ENCODE measurements around the gene DUSP21. TPM values are rescaled to one million over a fixed set of nuclear protein-coding genes. Genes with fewer than 3 reads are reported as not detected.

The DUSP21 gene
- total and polyA plus RNA-seq, 2 of the 4 experiments (the other 2 are of a cell fraction) = not detected

- dilution Hi-C loops (cut with HindIII; ENCODE audit: low sequenced_read_pairs, unreplicated experiment) = no loop called here
- no peak overlapping the region for H2AFZ ChIP-seq (replicated peaks; ENCODE audit: low read length, poor library complexity)
- ChIA-PET POLR2A (ENCODE audit: unreplicated experiment) (no interaction called here), CTCF (no interaction called here)
- H4K20me1 ChIP-seq (ENCODE audit: insufficient read depth, low read length) = no peaks in the 10 kb centered on the region
- H4K5ac ChIP-seq (ENCODE audit: low read depth, low read length) = no peak overlapping the region
- H3K4me1 ChIP-seq (ENCODE audit: control insufficient read depth, insufficient read depth, low read length) = no peaks in the 10 kb centered on the region
- no peak overlapping the region for H3K9ac ChIP-seq (ENCODE audit: low read depth, low read length)
- H4K91ac ChIP-seq (ENCODE audit: insufficient read depth, low read depth, low read length) = no peak overlapping the region
- H2AK5ac ChIP-seq (ENCODE audit: low read depth, low read length) = no peak overlapping the region
- BruUV-seq (replicated peaks) = no TSS peak
- in situ Hi-C loops (cut with MboI; ENCODE audit: low sequenced_read_pairs) = no loop called here
- no peak for ATAC-seq (ENCODE audit: low read depth)
- no peak overlapping the region for H2BK15ac ChIP-seq (ENCODE audit: low read depth, low read length)
- no peak overlapping the region for H3K4me3 ChIP-seq (ENCODE audit: insufficient read depth, low read depth, low read length)
- no peak overlapping the region for H4K8ac ChIP-seq (ENCODE audit: low read depth in 2 of 2, low read length in 2 of 2)
- H3K56ac ChIP-seq (ENCODE audit: extremely low read depth, insufficient read depth, low read length) = no peak overlapping the region
- no peaks in the 10 kb centered on the region for H3K9me3 ChIP-seq (ENCODE audit: control insufficient read depth, insufficient read depth, low read length)
- no peaks in the 10 kb centered on the region for H3K9me1 ChIP-seq (ENCODE audit: insufficient read depth, low read length)
- H3K27ac ChIP-seq (ENCODE audit: insufficient read depth, low read length) = no peak overlapping the region
- no peak overlapping the region for H3K4me2 ChIP-seq (ENCODE audit: low read depth, low read length)
- H2BK120ac ChIP-seq (ENCODE audit: low read depth, low read length) = no peak overlapping the region
- no peak overlapping the region for H2AK9ac ChIP-seq (replicated peaks; ENCODE audit: low read depth, low read length, poor library complexity)
- intact Hi-C loops (cut with micrococcal nuclease) = no loop called here
- no peaks in the 10 kb centered on the region; the same call in none of the 2 replicates for H3K27me3 ChIP-seq (ENCODE audit: control insufficient read depth, insufficient read depth, low read length)
- H3K14ac ChIP-seq (replicated peaks; ENCODE audit: low read depth, low read length) = no peak overlapping the region
- no peak overlapping the region for H3K4ac ChIP-seq (ENCODE audit: low read depth, low read length)
- H3K23ac ChIP-seq (ENCODE audit: low read depth, low read length) = no peak overlapping the region
- no peak for DNase-seq
- H3K79me1 ChIP-seq (ENCODE audit: low read depth in 1 of 2, low read length in 2 of 2) = no peaks in the 10 kb centered on the region
- TF ChIP-seq MAZ (IDR thresholded peaks at IDR 0.05; ENCODE audit: borderline replicate concordance, low read depth, low read length) = no peak
- TF ChIP-seq USF2 (IDR thresholded peaks at IDR 0.05; ENCODE audit: low read depth, low read length) = no peak
- TF ChIP-seq CTCF (conservative IDR thresholded peaks at IDR 0.05; ENCODE audit: low read depth, low read length) = no peak
- no peak for TF ChIP-seq NFE2L2 (IDR thresholded peaks at IDR 0.05; ENCODE audit: low read depth, low read length)
- TF ChIP-seq BHLHE40 (IDR thresholded peaks at IDR 0.05; ENCODE audit: low read depth, low read length) = no peak
- TF ChIP-seq MAFK (IDR thresholded peaks at IDR 0.05; ENCODE audit: low read depth, low read length) = no peak
- TF ChIP-seq POLR2A (IDR thresholded peaks at IDR 0.05; ENCODE audit: low read depth, low read length) = no peak
- no peak for TF ChIP-seq ELK1 (IDR thresholded peaks at IDR 0.05; ENCODE audit: borderline replicate concordance, low read depth, low read length)
- TF ChIP-seq RCOR1 (IDR thresholded peaks at IDR 0.05; ENCODE audit: insufficient replicate concordance, low read length) = no peak
- TF ChIP-seq MXI1 (IDR thresholded peaks at IDR 0.05; ENCODE audit: borderline replicate concordance, low read depth, low read length) = no peak
- TF ChIP-seq SMC3 (IDR thresholded peaks at IDR 0.05; ENCODE audit: low read depth, low read length) = no peak
- TF ChIP-seq RFX5 (IDR thresholded peaks at IDR 0.05; ENCODE audit: low read depth, low read length) = no peak
- no peak for TF ChIP-seq RAD21 (IDR thresholded peaks at IDR 0.05; ENCODE audit: low read length)
- TF ChIP-seq CEBPB (IDR thresholded peaks at IDR 0.05; ENCODE audit: low read depth, low read length) = no peak
- no peak for TF ChIP-seq FOS (IDR thresholded peaks at IDR 0.05; ENCODE audit: low read depth, low read length)
- TF ChIP-seq CHD1 (IDR thresholded peaks at IDR 0.05; ENCODE audit: low read depth, low read length) = no peak
- H3K36me3 ChIP-seq (ENCODE audit: control insufficient read depth, insufficient read depth, low read length) = no peaks in the 10 kb centered on the region
- H3K18ac ChIP-seq (ENCODE audit: low read depth, low read length) = no peak overlapping the region
- no peak overlapping the region for H2BK20ac ChIP-seq (ENCODE audit: low read depth, low read length)
- H2BK5ac ChIP-seq (ENCODE audit: low read depth, low read length, poor library complexity, severe bottlenecking) = no peak overlapping the region
Measured at GRCh38 chrX:44815681-44816080, 28.1 kb upstream of the DUSP21 start.
